GM10248 (cell line): ENCODE results near the gene PROCA1.

Experiments used
- CTCF ChIA-PET: fragments of 300-600 bp; sonication (Branson Sonifier 250); formaldehyde crosslinking; extraction: SDS; loops from one replicate; lab custom pipeline; 2021; ENCODE audit warnings: antibody characterized with exemption; lab: Yijun Ruan, JAX
- POLR2A ChIA-PET: fragments of 350-650 bp; sonication (Branson Sonifier 250); formaldehyde crosslinking; extraction: SDS; loops from one replicate; lab custom pipeline; 2020; ENCODE audit warnings: antibody characterized with exemption; lab: Yijun Ruan, JAX
- DNase-seq: peaks from one replicate; pipeline ENCODE4 v3.0.0; 2012; ENCODE audit errors: extremely low spot score
- TF ChIP-seq, protein P1 (sequence below): IDR thresholded peaks from 2 replicates; pipeline ENCODE4 v1.5.1; 2012; ENCODE audit warnings: mild to moderate bottlenecking, low read depth; ENCODE audit errors: extremely low read depth, missing control alignments, control extremely low read depth

PROCA1 gene

DNA sequence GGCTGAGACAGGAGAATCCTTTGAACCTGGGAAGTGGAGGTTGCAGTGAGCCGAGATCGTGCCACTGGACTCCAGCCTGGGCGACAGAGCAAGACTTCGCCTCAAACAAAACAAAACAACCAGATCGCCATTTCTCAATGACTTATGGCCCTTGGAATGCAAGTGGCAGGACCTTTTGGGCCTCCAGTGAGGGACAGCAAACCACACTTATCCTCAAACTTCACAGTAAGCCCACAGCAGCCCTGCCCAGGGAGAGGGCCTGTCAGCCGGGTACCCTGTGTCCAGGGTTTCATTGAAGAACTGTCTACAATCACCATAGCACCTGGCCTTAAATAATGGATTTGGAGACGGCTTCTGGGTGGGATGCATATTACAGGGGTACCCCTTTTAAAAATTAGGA is 43.8 kb upstream of the PROCA1 start:
- no peak for DNase-seq
- CTCF ChIA-PET, result interaction anchor here (1.3 to 16.2 kb wide), 3 partner anchors 7 to 29 kb away, joined by 3 to 472 read pairs (median 210); partner anchors contain the start of genes NEK8 and TLCD1
- TF ChIP-seq, protein P1, sequence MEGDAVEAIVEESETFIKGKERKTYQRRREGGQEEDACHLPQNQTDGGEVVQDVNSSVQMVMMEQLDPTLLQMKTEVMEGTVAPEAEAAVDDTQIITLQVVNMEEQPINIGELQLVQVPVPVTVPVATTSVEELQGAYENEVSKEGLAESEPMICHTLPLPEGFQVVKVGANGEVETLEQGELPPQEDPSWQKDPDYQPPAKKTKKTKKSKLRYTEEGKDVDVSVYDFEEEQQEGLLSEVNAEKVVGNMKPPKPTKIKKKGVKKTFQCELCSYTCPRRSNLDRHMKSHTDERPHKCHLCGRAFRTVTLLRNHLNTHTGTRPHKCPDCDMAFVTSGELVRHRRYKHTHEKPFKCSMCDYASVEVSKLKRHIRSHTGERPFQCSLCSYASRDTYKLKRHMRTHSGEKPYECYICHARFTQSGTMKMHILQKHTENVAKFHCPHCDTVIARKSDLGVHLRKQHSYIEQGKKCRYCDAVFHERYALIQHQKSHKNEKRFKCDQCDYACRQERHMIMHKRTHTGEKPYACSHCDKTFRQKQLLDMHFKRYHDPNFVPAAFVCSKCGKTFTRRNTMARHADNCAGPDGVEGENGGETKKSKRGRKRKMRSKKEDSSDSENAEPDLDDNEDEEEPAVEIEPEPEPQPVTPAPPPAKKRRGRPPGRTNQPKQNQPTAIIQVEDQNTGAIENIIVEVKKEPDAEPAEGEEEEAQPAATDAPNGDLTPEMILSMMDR, result no peak
- POLR2A ChIA-PET, result interaction anchor here (1.3 kb wide), 1 partner anchor 28 kb away, joined by 6 read pairs; no protein-coding TSS in a partner anchor

DNA sequence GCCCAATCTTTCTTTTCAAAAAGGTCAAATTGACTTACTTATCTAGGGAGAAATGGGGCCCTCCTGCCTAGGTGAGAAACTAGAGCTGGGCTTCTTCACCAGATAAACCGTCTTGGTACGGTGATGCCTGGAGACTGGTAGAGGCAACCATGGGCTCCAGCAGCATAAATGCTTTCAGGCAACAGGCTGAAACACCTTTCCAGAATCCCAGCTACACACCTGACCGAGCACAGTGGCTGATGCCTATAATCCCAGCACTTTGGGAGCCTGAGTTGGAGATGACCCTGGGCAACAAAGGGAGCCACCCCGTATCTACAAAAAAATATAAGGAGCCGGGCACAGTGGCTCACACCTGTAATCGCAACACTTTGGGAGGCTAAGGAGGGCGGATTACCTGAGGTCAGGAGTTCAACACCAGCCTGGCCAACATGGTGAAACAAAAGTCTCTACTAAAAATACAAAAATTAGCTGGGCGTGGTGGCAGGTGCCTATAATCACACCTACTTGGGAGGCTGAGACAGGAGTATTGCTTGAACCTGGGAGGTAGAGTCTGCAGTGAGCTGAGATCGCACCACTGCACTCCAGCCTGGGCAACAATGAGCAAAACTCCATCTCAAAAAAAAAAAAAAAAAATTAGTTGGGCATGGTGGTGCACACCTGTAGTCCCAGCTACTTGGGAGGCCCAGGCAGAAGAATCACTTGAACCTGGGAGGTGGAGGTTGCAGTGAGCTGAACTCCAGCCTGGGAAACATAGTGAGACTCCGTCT is 40.1 kb upstream of the PROCA1 start:
- DNase-seq, result no peak
- TF ChIP-seq, protein P1, result no peak
- CTCF ChIA-PET, result interaction anchor here (0.9 to 16.2 kb wide), 15 partner anchors 8 to 202 kb away, joined by 3 to 472 read pairs (median 4); partner anchors contain the start of genes DHRS13, FAM222B, FLOT2 and NEK8
- POLR2A ChIA-PET, result interaction anchor here (0.6 to 5.4 kb wide), 4 partner anchors 9 to 357 kb away, joined by 3 to 90 read pairs (median 6); partner anchors contain the start of genes NEK8 and TLCD1

DNA sequence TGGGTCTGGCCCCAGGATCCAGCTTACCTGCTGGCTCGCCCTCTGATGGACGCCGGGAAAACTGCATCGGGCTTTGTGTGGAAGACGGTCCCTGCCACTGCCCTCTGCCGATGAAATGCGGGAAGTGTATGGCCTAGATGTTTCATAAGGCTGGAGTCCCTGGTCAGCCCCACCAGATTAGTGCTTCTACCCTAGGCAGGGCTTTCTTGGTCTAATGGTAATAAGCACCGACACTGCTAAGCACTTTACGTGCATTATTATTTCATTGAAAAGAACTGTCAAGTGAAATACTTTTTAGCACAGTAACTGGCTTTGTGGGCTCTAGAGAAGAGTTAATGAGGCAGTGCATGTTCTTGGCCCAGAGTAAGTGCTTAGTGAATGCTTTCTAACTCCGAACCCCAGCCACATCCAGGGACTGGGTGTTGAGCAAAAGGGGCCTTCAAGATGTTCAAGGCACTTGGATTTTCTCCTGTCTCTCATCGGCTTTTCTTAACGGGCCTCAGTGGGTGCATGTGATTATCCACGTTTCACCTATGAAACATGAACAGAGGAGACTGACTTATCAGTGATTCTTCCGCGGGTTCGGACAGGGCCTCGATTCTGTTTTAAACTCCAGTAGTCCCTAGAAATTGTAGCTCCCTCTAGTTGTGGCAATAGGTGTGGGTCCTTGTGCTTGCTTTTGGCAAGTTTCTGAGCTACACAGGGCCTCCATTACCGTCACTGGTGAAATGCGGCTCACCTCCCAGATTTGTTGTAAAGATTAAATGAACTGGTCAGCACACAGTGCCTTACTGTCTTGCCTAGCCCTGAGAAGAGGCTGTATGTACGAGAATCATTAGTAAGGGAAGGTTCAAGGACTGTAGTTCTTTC is 38.7 kb upstream of the PROCA1 start:
- POLR2A ChIA-PET, result interaction anchor here (0.7 to 5.4 kb wide), 3 partner anchors 9 to 40 kb away, joined by 3 to 90 read pairs (median 3); partner anchors contain the start of genes NEK8 and TLCD1
- TF ChIP-seq, protein P1, result peak; percentile 100
- peak; percentile 84 for DNase-seq
- CTCF ChIA-PET, result interaction anchor here (0.6 to 16.2 kb wide), 46 partner anchors 8 to 366 kb away, joined by 3 to 472 read pairs (median 4); partner anchors contain the start of genes BLTP2, DHRS13, FAM222B and FLOT2

- no peak for DNase-seq
- TF ChIP-seq, protein P1, result no peak
- ChIA-PET CTCF (interaction anchor here (0.6 to 16.2 kb wide), 36 partner anchors 9 to 367 kb away, joined by 3 to 472 read pairs (median 4); partner anchors contain the start of genes BLTP2, DHRS13, FAM222B and FLOT2), POLR2A (interaction anchor here (1.0 to 5.4 kb wide), 3 partner anchors 12 to 39 kb away, joined by 3 to 90 read pairs (median 5); partner anchors contain the start of genes NEK8 and TLCD1)
Observed at GRCh38 chr17:28749516-28750177, 38.0 kb upstream of the PROCA1 start.

GRCh38 chr17:28748852-28749515 is 37.3 kb upstream of the PROCA1 start:
- TF ChIP-seq, protein P1, result no peak

More at GRCh38 chr17:28748852-28749515, 37.3 kb upstream of the PROCA1 start:
- DNase-seq, result no peak
- CTCF ChIA-PET, result interaction anchor here (0.7 to 16.2 kb wide), 14 partner anchors 8 to 196 kb away, joined by 3 to 472 read pairs (median 5); partner anchors contain the start of genes NEK8, RPL23A and TLCD1
- POLR2A ChIA-PET, result interaction anchor here (1.2 to 5.4 kb wide), 2 partner anchors 12 to 21 kb away, joined by 5 to 90 read pairs; partner anchors contain the start of genes NEK8 and TLCD1
